ENCODE measurements around the gene NSUN2.

Gene NSUN2

DNA sequence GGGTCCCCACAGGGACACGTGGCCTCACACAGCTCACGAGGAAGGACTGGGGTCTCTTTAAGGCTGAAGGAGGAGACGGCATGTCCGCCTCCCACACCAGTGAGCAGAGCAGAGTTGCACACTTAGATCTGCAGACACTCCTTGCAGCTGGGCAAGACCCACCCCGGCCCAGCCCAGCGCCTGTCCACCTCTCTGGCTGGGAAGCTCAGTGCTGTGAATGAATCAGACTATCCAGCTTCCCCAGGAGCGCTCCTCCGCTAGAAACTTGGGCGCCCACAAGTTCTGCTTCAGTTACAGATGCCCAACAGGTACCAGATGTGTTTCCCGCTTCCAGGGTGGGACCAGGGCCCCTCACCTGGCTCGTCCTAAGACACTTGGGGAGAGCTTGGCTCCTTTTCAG is 78.9 kb downstream of the NSUN2 start:
- no peak for DNase-seq

DNA sequence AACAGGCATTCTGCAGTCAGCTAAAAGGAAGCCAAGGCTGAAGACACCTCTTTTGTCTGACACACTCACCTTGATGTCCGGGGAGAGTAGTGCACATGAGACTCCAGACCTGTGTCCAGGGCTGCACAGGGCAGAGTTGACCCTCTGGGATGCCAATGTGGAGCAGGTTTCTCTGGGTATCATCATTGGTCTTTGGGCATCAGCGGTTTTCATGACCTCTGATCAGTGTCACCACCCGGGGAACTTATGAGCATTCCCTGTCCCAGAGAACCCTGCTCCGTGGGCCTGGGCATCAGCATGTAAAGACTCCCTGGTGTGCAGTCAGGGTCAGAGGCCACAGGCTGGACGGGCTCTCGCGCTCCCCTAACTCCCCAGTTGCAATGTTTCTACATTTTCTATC is 80.2 kb downstream of the NSUN2 start:
- DNase-seq, result no peak

DNA sequence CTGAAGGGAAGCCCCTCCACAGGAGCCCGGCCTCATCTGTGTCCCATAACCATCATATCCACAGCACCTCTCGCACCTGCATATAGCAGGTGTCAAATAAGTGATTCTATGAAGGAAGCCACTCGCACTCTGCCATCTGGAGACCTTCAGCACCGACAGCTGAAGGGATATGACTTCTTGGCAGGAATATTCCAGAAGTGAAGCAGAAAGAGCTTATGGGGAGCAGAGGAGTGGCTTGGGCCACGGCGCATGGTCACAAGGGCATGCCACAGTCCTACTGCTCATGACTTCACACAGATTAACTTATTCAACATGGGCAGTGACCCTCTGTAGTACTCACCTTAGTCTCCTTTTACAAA is 80.9 kb downstream of the NSUN2 start:
- no peak for DNase-seq

DNA sequence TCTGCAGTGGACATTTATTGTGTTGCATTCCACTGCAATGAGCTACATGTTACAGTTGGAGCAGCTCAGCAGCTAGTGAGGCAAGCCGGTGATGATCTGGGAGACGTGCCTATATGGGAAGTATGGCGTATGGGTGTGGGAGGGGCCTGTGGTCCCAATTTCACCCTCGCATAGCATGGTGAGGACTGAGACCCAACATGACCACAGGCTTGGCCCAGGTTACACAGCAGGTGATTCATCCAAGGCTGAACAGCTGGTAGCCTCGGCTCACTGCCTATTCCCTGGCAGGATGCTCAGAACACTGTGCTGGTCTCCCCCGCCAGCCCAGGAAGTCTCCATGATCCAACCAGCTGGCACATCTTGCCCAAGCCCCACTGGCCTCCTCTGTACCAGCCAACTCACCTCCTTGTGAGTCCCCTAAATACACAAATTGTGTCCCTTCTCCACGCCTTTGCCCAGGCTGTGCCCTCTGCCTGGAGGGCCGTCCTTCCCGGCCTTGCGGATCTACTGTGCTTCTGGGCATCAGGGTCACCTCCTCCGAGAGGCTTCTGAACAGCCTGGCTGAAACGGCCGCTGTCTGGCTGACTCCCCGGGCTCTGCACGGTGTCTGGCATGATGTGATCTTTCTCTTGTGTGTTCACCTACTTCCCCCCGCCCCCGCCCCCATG is 81.4 kb downstream of the NSUN2 start:
- no peak for DNase-seq

DNA sequence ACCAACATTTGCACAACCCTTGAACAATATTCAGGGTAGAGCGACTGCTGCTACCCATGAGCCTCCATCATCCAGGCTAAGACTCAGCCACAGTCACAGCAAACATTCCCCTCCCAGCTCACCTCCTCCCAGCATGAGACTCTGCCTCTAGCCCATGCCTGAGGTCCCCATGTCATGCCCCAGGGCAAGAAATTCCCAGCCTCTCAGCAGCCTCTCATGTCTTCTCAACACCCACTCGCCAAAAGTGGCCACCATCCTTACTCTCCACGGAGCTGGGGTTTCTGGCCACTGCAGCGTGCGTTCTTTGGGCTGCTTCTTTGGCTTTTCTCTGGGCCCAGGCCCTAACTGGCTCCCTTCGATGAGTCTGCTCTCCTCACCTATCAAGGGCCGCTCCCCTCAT is 82.2 kb downstream of the NSUN2 start:
- DNase-seq, result no peak

Measured in SIG-M5 (cell line).